GM18951 (cell line): ENCODE data around the gene CCR7.
"Not testable (repeated sequence)": the region's sequence is repeated elsewhere in the genome, so short reads cannot be mapped to it uniquely, and the experiment has no call there.

Experiments used
- POLR2A ChIP-seq: IDR thresholded peaks from 4 replicates; pipeline ENCODE4 v1.6.1; 2011; ENCODE audit warnings: mild to moderate bottlenecking; ENCODE audit not compliant: insufficient read length, insufficient read depth; ENCODE audit errors: extremely low read depth
- in situ Hi-C: fragments of 300-500 bp; cut with MboI; formaldehyde crosslinking; loops from one replicate; pipeline ENCODE4 v1.12.0; 2022; ENCODE audit warnings: low sequenced_read_pairs, mixed read lengths, inconsistent platforms; ENCODE audit not compliant: unreplicated experiment

Gene CCR7

DNA sequence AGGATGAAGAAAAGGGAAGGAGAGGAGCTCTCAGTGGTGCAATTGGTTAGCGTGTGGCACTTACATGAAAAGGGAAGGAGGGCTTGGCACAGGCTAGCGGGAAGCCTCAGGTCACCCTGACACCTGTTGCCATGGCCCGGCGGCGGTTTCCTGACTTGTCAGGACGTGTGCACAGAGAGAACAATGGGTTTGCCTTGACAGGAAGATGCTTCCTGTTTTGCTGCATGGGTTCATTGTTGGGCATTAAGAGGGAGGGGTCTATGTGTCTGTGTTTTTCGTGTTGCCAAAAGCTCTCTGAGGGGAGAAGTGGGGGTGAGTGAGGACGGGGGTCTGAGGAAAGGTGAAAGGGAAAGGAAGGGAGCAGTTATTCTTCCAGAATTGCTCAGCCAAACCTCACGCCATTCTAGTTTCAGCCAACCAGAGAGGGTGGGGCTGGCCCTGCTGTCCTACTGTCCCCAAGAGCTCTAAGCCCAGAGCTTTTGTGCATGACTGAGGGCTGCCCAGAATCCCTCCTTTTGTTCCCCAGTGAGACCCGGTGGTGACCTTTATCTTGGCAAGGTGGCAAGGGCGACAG is 17.1 kb upstream of the CCR7 start:
- TF ChIP-seq POLR2A, result no peak
- in situ Hi-C loops, result no loop called here

DNA sequence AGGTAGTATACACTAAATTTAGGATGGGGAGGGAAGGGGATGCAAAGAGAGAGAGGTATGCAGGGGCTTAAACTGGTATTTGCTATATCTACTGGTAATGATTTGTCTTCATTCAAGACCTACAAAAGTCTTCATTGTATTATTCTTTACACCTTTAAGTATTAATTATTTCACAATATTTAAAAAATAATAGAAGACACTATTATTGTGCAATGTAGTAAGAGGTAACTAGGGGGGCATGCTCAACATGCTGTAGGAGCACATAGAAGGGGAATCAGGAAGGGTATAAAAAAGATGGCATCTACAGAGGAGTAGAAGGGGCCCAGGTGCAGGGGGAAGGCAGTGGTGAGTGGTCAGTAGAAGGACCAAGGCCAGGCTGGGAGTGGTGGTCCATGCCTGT is 14.9 kb upstream of the CCR7 start:
- in situ Hi-C loops, result no loop called here
- TF ChIP-seq POLR2A, result no peak

DNA sequence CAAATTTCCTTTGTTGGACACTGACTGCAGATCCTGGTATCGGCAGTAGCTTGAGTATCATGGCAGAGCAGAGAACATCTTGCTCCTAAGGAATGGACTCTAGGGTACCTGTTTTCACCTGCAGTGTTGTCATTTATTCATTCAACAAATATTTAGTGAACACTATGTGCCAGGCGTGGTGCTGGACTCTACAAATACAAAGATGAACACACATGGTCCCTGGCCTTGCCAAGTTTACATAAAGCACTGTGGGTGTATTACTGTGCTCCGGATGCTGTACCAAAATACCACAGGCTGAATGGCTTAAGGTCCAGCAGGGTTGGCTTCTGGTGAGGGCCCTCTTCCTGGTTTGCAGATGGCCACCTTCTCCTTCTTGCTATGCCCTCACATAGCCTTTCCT is 14.2 kb upstream of the CCR7 start:
- in situ Hi-C loops, result no loop called here
- TF ChIP-seq POLR2A, result no peak

DNA sequence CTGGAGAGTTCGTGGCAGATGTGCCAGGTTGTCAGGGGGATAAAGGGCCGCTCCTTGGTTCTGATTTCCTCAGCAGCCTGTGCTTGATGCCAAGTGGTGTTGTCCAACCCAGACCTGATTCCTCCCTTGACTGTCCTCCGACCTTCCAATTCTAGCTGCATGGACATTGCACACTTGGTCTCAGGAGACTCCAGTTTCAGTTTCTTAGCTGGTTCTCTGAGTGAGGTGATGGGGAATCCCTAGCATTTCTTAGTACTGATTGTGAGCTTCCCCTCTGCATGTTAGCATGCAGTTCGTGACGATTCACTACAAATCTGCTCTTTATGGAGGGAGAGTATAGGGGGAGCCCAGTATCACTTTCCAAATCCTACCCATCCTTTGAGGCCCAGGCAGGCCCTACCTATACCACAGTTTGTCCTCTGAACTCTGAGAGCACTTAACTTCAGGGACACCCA is 12.4 kb upstream of the CCR7 start:
- in situ Hi-C loops, result no loop called here
- TF ChIP-seq POLR2A, result no peak

DNA sequence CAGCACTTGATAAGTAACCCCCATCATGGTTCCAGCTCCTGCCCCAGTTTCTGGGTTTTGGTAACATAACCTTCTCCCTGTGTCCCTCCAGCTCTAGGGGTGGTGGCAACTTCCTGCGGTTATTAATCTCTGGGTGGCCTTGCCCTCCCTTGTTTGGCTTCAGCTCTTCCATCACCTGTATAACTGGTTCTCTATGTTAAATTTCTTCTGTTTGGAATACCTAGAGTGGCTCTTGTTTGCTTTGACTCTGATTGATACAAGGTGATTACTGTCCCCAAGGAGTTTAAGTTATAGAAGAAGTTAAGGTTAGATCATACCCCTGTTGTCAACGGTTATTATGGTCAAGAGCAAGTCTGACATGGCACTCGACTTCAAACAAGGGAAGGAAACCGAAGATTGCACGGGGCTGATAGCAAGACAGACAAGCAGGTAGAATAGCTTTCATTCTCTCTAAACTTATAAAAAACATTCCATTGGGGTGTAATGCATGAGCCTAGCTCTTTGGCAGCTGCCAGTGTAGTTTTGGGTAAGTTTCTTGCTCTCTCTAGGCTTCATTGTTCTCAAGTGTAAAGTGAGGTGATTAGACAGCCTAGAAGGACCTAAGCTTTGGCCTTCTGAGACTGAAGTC is 11.0 kb upstream of the CCR7 start:
- no peak for TF ChIP-seq POLR2A
- in situ Hi-C loops, result no loop called here

DNA sequence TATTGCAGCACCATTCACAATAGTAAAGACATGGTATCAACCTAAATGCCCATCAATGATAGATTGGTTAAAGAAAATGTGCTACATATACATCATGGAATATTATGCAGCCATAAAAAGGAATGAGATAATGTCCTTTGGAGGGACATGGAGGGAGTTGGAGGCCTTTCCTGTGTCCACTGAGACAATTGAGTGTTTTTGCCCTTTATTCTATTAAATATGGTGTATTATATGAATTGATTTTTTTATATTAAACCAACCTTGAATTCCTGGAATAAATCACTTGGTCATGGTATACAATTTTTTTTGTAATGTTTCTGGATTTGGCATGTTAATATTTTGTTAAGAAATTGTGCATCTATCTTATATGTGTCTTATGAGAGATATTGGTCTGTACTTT is 9.0 kb upstream of the CCR7 start:
- no peak for TF ChIP-seq POLR2A
- in situ Hi-C loops, result no loop called here

DNA sequence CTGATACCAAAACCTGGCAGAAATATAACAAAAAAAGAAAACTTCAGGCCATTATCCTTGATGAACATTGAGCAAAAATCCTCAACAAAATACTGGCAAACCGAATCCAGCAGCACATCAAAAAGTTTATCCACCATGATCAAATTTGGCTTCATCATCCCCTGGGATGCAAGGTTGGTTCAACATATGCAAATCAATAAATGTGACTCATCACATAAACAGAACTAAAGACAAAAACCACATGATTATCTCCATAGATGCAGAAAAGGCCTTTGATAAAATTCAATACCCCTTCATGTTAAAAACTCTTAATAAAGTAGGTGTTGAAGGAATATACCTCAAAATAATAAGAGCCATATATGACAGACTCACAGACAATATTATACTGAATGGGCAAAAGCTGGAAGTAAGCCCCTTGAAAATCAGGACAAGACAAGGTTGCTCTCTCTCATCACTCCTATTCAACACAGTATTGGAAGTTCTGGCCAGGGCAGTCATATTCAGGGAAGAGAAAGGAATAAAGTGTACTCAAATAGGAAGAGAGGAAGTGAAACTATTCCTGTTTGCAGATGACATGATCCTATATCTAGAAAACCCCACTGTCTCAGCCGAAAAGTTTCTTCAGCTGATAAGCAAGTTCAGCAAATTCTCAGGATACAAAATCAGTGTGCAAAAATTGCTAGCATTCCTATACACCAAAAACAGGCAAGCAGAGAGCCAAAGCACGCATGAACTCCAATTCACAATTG is 7.1 kb upstream of the CCR7 start:
- in situ Hi-C loops, result not testable (repeated sequence)

DNA sequence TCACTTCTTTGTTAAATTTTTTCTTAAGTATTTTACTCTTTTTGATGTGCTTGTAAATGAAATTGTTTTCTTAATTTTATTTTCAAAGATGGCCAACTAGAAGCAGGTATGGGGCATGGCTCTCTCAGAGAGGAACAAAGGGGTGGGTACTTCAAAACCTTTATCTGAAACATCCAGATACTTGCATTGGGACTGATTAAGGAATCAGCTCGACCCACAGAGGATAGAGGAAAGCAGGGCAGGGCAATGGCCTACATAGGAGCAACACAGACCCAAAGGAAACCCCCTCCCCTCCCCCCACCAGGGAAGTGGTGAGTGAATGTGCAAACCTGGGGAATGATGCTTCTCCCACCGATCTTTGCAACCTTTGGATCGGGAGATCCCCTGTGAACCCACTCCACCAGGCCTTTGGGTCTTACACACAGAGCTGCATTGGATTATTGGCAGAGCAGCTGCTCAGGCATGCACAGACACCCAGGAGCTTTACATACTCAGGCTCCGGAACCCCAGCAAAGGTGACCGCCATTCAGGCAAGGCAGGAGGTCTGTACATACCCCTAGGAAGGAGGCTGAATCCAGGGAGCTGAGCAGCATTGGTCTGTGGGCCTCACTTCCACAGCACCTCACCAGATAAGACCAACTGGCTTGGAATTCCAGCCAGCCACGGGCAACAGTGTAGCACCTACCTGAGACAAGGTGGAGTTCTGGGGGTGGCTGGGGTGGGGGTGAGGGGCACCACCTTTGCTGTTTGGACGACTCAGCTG is 3.0 kb upstream of the CCR7 start:
- TF ChIP-seq POLR2A, result no peak
- in situ Hi-C loops, result no loop called here

DNA sequence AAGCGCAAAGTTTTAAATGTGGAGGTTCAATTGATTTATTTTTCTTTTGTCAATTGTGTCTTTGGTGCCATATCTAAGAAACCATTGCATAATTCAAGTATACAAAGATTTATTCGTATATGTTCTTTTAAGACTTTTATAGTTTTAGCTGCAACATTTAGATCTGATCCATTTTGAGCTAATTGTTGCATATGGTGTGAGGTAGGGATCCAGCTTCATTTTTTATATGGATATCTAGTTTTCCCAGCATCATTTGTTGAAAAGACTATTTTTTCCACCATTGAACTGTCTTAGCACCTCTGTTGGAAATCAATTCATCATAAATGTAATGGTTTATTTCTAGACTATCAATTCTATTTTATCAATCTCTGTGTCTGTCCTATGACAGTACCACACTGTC is 2.1 kb upstream of the CCR7 start:
- TF ChIP-seq POLR2A, result no peak
- in situ Hi-C loops, result no loop called here

DNA sequence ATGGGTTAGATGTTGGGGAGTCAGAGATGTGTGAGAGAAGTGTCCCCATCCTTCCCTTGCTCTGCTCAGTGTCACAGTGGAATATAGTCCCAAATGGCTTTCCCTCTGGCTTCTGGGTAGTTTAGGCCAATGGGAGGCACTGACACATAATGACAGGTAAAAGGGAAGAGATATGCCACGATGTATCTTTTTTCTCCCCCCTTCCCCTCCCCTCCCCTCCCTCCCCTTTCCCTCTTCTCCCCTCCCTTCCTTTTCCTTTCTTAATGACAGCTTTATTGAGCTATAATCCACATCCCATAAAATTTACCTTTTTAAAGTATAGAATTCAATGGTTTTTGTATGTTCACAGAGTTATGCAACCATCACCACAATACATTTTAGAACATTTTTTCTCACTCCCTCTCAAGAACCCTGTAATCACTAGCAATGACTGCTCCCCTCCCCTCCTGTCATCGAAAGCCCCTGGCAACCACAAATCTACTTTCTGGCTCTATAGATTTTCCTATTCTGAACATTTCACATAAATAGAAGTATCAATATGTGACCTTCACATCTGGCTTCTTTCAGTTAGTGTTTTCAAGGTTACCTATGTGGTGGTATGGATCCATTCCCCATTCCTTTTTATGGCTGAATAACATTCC is 617 bp upstream of the CCR7 start:
- TF ChIP-seq POLR2A, result no peak
- in situ Hi-C loops, result no loop called here

DNA sequence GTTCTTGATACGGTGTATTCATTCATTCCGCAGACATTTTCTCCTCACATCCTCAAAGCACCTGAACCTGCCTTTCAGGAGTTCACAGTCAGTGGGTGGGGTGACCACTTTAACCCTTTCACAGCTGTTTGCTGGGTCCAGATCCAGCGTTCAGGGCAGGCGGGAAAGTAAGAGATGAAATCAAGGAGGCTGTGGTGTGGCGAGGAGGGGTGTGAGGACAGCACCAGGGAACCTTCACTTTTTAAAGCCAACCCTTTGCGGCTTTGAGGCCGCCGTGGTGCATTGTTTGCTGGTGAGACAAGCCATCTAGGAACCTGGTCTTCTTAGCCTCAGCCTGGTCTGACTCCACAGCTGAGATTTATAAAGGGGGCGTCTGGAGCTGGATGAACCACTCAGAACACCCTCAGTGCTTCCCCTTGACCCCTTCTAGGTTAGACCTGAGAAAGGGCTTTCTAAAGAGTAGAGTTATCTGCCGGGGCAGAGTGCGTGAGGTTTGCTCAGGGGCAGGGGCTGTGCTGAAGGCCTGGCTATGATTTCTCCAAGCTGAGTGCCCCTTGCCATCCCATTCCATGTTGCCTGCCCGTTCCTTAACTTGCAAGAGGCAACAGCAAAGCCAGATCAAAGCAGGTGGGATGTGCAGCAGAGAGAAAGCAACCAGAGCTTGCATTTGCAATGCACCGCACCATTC is 933 bp downstream of the CCR7 start:
- in situ Hi-C loops, result no loop called here
- no peak for TF ChIP-seq POLR2A

DNA sequence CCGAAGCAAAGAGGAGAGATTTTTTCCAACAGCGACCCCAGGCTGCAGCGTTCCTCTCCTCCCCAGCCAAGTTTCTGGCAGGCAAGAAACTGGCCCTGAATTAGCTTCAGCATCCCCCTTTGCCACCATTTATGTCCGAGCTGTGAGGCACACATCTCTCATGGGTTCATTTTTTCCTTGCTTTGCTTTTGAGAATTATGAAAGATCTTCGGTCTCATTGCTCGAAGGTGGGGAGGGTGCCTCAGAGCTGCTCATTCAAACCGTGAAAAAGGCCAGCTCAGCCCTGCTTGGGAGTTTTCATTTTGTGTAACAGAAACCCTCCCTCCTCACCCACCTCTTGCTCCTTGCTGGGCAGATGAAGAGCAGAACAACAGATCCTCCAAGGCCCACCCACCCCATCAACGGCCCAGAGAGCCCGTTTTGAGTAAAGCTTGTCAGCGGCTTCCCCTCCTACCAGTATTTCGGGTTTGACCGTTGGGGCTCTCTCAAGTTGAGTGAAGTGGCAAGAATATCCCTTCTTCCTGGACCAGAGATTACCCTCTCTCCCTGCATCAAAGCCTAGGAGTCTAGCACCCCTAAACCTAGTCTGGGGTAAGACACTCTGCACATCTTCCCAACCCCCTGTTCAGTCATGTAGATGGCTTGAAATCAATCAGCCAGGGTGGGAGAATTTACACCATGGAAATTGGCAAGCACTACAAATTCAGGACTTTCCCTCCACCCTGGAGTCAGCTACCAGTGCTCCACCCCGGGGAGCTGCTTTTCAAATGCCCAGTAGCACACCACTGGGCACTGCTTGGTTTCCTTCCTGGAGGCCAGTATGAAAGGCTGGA is 1.8 kb downstream of the CCR7 start:
- no peak for TF ChIP-seq POLR2A
- in situ Hi-C loops, result no loop called here
